Ascending aorta (tissue), 2 donors: ENCODE measurements around the gene TRAPPC2L. TPM values are rescaled to one million over a fixed set of nuclear protein-coding genes. Genes with fewer than 3 reads are reported as not detected.

Source experiments
- DNase-seq, 2 donors: peaks; one replicate each; pipeline ENCODE4 v3.0.0-alpha.2; 2019; ENCODE audit warnings: low spot score in 2 of 2
- H3K27ac ChIP-seq, 2 donors: fragments of 200-600 bp; sonication (generic); one replicate each; pipeline ENCODE4 v1.5.1; 2016 to 2017; ENCODE audit warnings: mild to moderate bottlenecking in 1 of 2
- H3K27me3 ChIP-seq: fragments of 200-600 bp; sonication (generic); one replicate; pipeline ENCODE4 v1.5.1; 2017
- H3K36me3 ChIP-seq, 2 donors: fragments of 200-600 bp; sonication (generic); one replicate each; pipeline ENCODE4 v1.5.1; 2016
- H3K4me1 ChIP-seq, 2 donors: fragments of 200-600 bp; sonication (generic); one replicate each; pipeline ENCODE4 v1.5.1; 2016 to 2017; ENCODE audit warnings: mild to moderate bottlenecking in 1 of 2
- H3K4me3 ChIP-seq, 2 donors: fragments of 200-600 bp; sonication (generic); one replicate each; pipeline ENCODE4 v1.5.1; 2016 to 2017; ENCODE audit warnings: mild to moderate bottlenecking in 1 of 2
- H3K9me3 ChIP-seq, 2 donors: fragments of 200-600 bp; sonication (generic); one replicate each; pipeline ENCODE4 v1.5.1; 2016
- CTCF ChIP-seq, 3 experiments: fragments of 200-600 bp in 2 of 3; fragments of 450-650 bp in 1 of 3; sonication (generic) in 2 of 3; IDR thresholded peaks; one replicate each; pipeline ENCODE4 v1.5.1; 2016 to 2019; ENCODE audit warnings: antibody characterized with exemption in 3 of 3, mild to moderate bottlenecking in 1 of 3, moderate library complexity in 1 of 3
- intact Hi-C: fragments of 100-400 bp; cut with DNase I; formaldehyde crosslinking; loops from one replicate; pipeline ENCODE4 v1.15.1; 2023
- total RNA-seq: library from RNA; depleted of rRNA; stranded (reverse); fragments of >200 nt; gene quantifications from one replicate; pipeline ENCODE4 v1.1.0, GENCODE V29; 2016

TRAPPC2L gene
- total RNA-seq, 1 donor from 2014 or later: 7.6 TPM

- Histone ChIP-seq H3K4me1 (peaks cover 13 to 14% of the 10 kb centered on the region in 2 donors), H3K9me3 (no peaks in the 10 kb centered on the region), H3K27me3 (no peaks in the 10 kb centered on the region), H3K27ac (no peak overlapping the region), H3K36me3 (peaks cover 38% of the 10 kb centered on the region in 2 donors), H3K4me3 (peak overlapping the region; percentile 64 to 87)
- DNase-seq: peak in 1 of 2 donors; percentile 80
- intact Hi-C loops: loop anchor here (1.0 to 5.0 kb wide), 7 partner anchors 47 to 633 kb away; partner anchors contain the start of genes ANKRD11, APRT, CTU2 and MVD
- peak in 2 of 3 experiments; percentile 40 to 55 for TF ChIP-seq CTCF (IDR thresholded peaks at IDR 0.05)
Observed at GRCh38 chr16:88857728-88858339, 907 bp downstream of the TRAPPC2L start.

- peaks cover 40 to 44% of the 10 kb centered on the region in 2 donors for H3K36me3 ChIP-seq
- H3K9me3 ChIP-seq: no peaks in the 10 kb centered on the region
- intact Hi-C loops: loop anchor here (5.0 kb wide), 2 partner anchors 197 to 407 kb away; partner anchors contain the start of genes MVD and ZFPM1
- no peaks in the 10 kb centered on the region for H3K27me3 ChIP-seq
- H3K4me3 ChIP-seq: no peak overlapping the region
- peaks cover 13 to 14% of the 10 kb centered on the region in 2 donors for H3K4me1 ChIP-seq
- H3K27ac ChIP-seq: no peak overlapping the region
- DNase-seq: no peak
- no peak for TF ChIP-seq CTCF (IDR thresholded peaks at IDR 0.05)
Observed at GRCh38 chr16:88859381-88860091, 2.6 kb downstream of the TRAPPC2L start.

GRCh38 chr16:88861359-88861758, 4.4 kb downstream of the TRAPPC2L start:
- peaks cover 6 to 7% of the 10 kb centered on the region in 2 donors for H3K4me1 ChIP-seq
- H3K27ac ChIP-seq: no peak overlapping the region
- H3K4me3 ChIP-seq: no peak overlapping the region
- intact Hi-C loops: no loop called here
- no peak for DNase-seq
- H3K27me3 ChIP-seq: no peaks in the 10 kb centered on the region
- no peak for TF ChIP-seq CTCF (IDR thresholded peaks at IDR 0.05)
- H3K36me3 ChIP-seq: peaks cover 40 to 44% of the 10 kb centered on the region in 2 donors
- no peaks in the 10 kb centered on the region for H3K9me3 ChIP-seq

GRCh38 chr16:88862968-88863367, 6.0 kb downstream of the TRAPPC2L start:
- H3K27me3 ChIP-seq: no peaks in the 10 kb centered on the region
- no peak overlapping the region for H3K4me3 ChIP-seq
- peaks cover 4% of the 10 kb centered on the region in 2 donors for H3K4me1 ChIP-seq
- no peak for DNase-seq
- intact Hi-C loops: no loop called here
- no peaks in the 10 kb centered on the region for H3K9me3 ChIP-seq
- TF ChIP-seq CTCF (IDR thresholded peaks at IDR 0.05): no peak
- peaks cover 40 to 44% of the 10 kb centered on the region in 2 donors for H3K36me3 ChIP-seq
- no peak overlapping the region for H3K27ac ChIP-seq

GRCh38 chr16:88863426-88863825, 6.5 kb downstream of the TRAPPC2L start:
- no peaks in the 10 kb centered on the region for H3K4me1 ChIP-seq
- no peak overlapping the region for H3K4me3 ChIP-seq
- no peak for TF ChIP-seq CTCF (IDR thresholded peaks at IDR 0.05)
- peaks cover 40 to 44% of the 10 kb centered on the region in 2 donors for H3K36me3 ChIP-seq
- no peaks in the 10 kb centered on the region for H3K9me3 ChIP-seq
- intact Hi-C loops: no loop called here
- no peak for DNase-seq
- no peaks in the 10 kb centered on the region for H3K27me3 ChIP-seq
- H3K27ac ChIP-seq: no peak overlapping the region
